HL-60/S4 treated with phorbol 12-myristate 13-acetate at 8.2 ng/mL for 4 days and 3 days (cell line): ENCODE data around the gene WFDC2.

Source experiments
- in situ Hi-C: fragments of 300-500 bp; cut with MboI; formaldehyde crosslinking; loops from 2 replicates; pipeline ENCODE4 v1.15.0; 2022; ENCODE audit warnings: low sequenced_read_pairs

Gene WFDC2, protein sequence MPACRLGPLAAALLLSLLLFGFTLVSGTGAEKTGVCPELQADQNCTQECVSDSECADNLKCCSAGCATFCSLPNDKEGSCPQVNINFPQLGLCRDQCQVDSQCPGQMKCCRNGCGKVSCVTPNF

GRCh38 chr20:45469336-45470261 is at the start of gene WFDC2:
TSS of gene WFDC2 (plus strand) at chr20:45469753. CDS start at chr20:45469782, 29 bp downstream.
- in situ Hi-C loops = no loop called here

GRCh38 chr20:45420125-45420524 is 49.4 kb upstream of the WFDC2 start:
- in situ Hi-C loops = no loop called here

DNA sequence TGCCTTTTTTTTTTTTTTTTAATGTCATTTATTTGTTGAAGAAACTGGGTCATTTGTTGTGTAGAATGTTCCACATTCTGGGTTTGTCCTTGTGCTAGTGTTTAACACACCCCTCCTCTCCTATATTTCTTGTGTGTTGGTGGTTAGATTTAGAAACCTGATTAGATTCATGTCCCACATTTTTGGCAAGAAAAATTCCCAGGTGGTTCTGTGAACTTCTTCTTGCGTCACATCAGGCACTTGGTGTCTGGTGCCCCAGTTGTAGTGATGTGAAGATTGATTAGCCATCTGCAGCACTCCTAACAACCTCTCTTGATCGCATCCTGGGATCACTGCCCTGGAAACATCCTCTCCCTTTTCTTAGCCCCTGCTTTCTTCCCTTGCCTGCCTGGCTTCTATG is 45.9 kb upstream of the WFDC2 start:
- in situ Hi-C loops = no loop called here

DNA sequence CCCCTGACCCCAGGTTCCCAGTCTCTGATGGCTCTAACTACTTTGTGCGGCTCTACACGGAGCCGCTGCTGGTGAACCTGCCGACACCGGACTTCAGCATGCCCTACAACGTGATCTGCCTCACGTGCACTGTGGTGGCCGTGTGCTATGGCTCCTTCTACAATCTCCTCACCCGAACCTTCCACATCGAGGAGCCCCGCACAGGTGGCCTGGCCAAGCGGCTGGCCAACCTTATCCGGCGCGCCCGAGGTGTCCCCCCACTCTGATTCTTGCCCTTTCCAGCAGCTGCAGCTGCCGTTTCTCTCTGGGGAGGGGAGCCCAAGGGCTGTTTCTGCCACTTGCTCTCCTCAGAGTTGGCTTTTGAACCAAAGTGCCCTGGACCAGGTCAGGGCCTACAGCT is 44.0 kb upstream of the WFDC2 start:
- in situ Hi-C loops = no loop called here

DNA sequence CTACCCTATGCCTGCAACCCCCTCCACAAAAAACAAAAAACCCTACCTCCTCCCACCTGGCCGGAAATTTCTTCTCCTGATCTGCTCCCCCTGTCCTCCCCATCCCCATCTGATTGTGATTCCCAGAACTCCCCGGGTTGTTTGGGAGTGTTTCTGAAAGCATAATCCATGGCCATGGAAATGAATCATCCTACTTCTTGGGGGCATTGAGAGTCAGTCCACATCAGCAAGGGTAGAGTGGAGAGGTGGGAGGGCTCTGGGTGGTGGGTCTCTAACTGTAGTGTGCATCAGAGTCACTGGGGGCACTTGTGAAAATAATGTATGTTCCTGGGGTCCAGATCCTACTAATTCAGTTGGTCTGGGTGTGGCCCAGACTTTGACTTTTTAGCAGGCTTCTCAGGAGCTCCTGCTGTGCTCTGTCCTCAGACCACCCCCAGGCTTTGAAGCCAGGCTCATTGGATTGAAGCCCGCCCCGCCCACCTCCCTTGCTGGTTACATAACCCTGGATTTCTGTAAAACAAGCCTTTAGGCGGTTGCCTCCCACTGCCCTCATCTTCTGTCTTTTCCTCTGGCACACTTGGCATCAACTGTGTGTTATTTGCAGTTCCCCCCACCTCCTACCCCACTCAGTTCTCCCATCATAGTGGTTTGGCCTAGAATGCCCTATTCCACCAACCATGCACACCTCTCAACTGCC is 43.1 kb upstream of the WFDC2 start:
- in situ Hi-C loops = no loop called here

- in situ Hi-C loops = no loop called here
Measured at GRCh38 chr20:45427236-45428149, 42.1 kb upstream of the WFDC2 start.

GRCh38 chr20:45429618-45430017 is 39.9 kb upstream of the WFDC2 start:
- in situ Hi-C loops = loop anchor here (10.0 kb wide), 1 partner anchor 105 kb away; no protein-coding TSS in a partner anchor

- in situ Hi-C loops = loop anchor here (10.0 kb wide), 1 partner anchor 107 kb away; no protein-coding TSS in a partner anchor
Measured at GRCh38 chr20:45432294-45432693, 37.3 kb upstream of the WFDC2 start.

DNA sequence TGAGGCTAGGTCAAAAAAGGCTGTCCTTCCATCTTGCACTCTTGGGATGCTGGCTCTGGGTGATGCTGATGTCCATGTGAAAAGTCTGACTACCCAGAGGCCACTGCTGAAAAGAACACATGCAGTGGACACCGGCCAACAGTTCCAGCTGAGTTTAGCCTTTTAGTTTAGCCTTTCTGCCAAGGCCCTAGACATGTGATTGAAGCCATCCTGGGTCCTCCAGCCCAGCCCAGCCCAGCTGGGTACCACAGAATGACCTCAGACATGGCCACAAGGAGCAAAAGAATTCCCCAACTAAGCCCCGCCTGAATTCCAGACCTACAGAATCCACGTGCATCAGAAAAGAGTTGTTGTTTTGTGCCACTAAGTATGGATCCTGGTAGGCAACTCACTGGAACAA is 36.2 kb upstream of the WFDC2 start:
- in situ Hi-C loops = loop anchor here (10.0 kb wide), 1 partner anchor 109 kb away; no protein-coding TSS in a partner anchor

GRCh38 chr20:45433976-45434375 is 35.6 kb upstream of the WFDC2 start:
- in situ Hi-C loops = loop anchor here (10.0 kb wide), 1 partner anchor 109 kb away; no protein-coding TSS in a partner anchor

DNA sequence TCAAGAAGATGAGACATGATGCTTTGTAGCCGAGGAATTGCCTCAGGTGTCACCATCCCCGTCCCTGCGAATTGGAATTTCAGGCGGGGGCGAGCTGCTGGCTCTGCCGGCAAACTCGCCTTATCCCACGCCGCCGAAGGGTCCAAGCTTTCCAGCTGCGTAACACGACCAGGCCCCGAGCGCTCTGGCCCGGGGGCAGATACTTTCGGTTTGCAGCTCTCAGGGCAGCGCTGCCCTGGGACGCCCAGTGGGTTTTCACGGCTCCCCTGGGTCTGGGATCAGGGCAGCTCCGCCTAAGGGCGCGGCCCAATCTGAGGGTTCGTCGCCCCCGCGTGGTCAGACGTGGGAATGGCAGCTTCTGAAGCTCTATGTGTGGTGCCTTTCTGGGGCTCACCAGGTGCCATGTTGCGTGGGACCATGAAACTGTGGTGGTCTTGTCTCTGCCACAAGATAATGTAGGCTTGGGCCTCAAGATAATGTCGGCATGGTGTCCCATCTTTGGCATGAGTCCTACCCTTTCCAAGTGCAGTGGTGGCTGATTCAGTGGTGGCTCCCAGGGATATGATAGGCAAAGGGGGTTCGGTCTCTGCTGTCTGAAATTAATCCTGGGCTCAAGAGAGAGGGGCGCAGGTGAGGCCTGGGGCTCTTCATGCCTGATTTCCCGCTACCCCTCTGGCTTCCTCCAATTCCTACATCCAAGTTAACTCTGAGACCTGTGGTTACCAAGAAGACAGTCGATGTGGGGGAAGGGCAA is 32.6 kb upstream of the WFDC2 start:
- in situ Hi-C loops = loop anchor here (10.0 kb wide), 1 partner anchor 112 kb away; no protein-coding TSS in a partner anchor

DNA sequence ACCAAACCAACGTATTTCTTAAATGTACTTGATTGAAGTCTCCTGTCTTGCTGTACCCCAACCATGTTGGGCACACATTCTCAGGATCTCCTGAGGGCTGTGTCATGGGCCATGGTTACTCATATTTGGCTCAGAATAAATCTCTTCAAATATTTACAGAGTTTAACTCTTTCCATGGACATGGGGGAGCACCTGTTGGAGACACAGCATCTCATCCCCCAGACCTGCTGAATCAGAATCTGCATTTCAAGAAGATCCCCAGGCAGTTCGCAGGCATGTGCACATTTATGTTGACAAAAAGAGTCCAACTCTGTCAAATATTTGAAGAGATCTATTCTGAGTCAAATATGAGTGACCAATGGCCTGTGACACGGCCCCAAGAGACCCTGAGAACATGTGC is 29.1 kb upstream of the WFDC2 start:
- in situ Hi-C loops = loop anchor here (10.0 kb wide), 1 partner anchor 334 kb away; no protein-coding TSS in a partner anchor

GRCh38 chr20:45440891-45441685 is 28.5 kb upstream of the WFDC2 start:
- in situ Hi-C loops = loop anchor here (10.0 kb wide), 1 partner anchor 334 kb away; no protein-coding TSS in a partner anchor

- in situ Hi-C loops = loop anchor here (10.0 kb wide), 1 partner anchor 333 kb away; no protein-coding TSS in a partner anchor
Measured at GRCh38 chr20:45441746-45442145, 27.8 kb upstream of the WFDC2 start.

DNA sequence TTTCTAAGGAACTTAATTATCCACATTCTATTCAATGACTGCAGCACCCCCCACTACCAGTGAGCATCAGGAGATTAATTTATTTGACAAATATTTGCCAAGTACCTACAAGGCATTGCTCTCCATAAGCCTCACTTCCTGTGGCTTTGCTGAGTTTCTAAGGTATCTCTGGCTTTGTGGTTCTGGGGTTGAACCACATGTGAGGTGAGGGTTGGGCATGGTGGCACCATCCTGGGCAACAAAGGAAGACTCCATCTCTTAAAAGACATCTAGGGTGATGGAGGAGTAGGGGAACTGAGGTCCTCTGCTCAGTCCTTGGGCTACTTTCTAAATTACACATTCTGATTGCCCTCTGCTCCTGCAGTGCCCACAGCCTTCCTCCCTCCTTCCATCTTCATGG is 25.5 kb upstream of the WFDC2 start:
- in situ Hi-C loops = loop anchor here (10.0 kb wide), 1 partner anchor 331 kb away; no protein-coding TSS in a partner anchor

GRCh38 chr20:45445805-45446562 is 23.6 kb upstream of the WFDC2 start:
- in situ Hi-C loops = loop anchor here (10.0 kb wide), 1 partner anchor 329 kb away; no protein-coding TSS in a partner anchor

GRCh38 chr20:45448270-45448669 is 21.3 kb upstream of the WFDC2 start:
- in situ Hi-C loops = loop anchor here (10.0 kb wide), 1 partner anchor 327 kb away; no protein-coding TSS in a partner anchor

GRCh38 chr20:45449528-45449927 is 20.0 kb upstream of the WFDC2 start:
- in situ Hi-C loops = loop anchor here (10.0 kb wide), 1 partner anchor 325 kb away; no protein-coding TSS in a partner anchor
